Measurements from ENCODE around the gene DTX2. TPM values are rescaled to one million over a fixed set of nuclear protein-coding genes. Genes with fewer than 3 reads are reported as not detected.

The DTX2 gene
- total and polyA plus RNA-seq, 2 of the 4 experiments (the other 2 are of a cell fraction) = 1.8 to 7.7 TPM

GRCh38 chr7:76428868-76429805 lies 32.4 kb upstream of the DTX2 start (continued):
- TF ChIP-seq MXI1 (IDR thresholded peaks at IDR 0.05; ENCODE audit: borderline replicate concordance, low read depth, low read length) = no peak

- Histone ChIP-seq H3K4me1 (ENCODE audit: control insufficient read depth, insufficient read depth, low read length) (no peaks in the 10 kb centered on the region), H2AK5ac (ENCODE audit: low read depth, low read length) (no peak overlapping the region), H2AFZ (replicated peaks; ENCODE audit: low read length, poor library complexity) (no peak overlapping the region), H3K4me2 (ENCODE audit: low read depth, low read length) (no peak overlapping the region), H2BK120ac (ENCODE audit: low read depth, low read length) (no peak overlapping the region), H3K27me3 (ENCODE audit: control insufficient read depth, insufficient read depth, low read length) (0 out of 2 replicates have a peak, but pooled peaks cover 1% of the 10 kb centered on the region), H3K79me1 (ENCODE audit: low read depth in 1 of 2, low read length in 2 of 2) (no peaks in the 10 kb centered on the region), H3K56ac (ENCODE audit: extremely low read depth, insufficient read depth, low read length) (no peak overlapping the region), H2BK20ac (ENCODE audit: low read depth, low read length) (no peak overlapping the region), H4K91ac (ENCODE audit: insufficient read depth, low read depth, low read length) (no peak overlapping the region), H3K4me3 (ENCODE audit: insufficient read depth, low read depth, low read length) (no peak overlapping the region), H3K9ac (ENCODE audit: low read depth, low read length) (no peak overlapping the region), H3K9me3 (ENCODE audit: control insufficient read depth, insufficient read depth, low read length) (no peaks in the 10 kb centered on the region), H3K14ac (replicated peaks; ENCODE audit: low read depth, low read length) (no peak overlapping the region), H3K9me1 (ENCODE audit: insufficient read depth, low read length) (no peaks in the 10 kb centered on the region), H4K5ac (ENCODE audit: low read depth, low read length) (no peak overlapping the region), H2BK15ac (ENCODE audit: low read depth, low read length) (no peak overlapping the region), H2BK5ac (ENCODE audit: low read depth, low read length, poor library complexity, severe bottlenecking) (no peak overlapping the region), H4K20me1 (ENCODE audit: insufficient read depth, low read length) (no peaks in the 10 kb centered on the region), H3K27ac (ENCODE audit: insufficient read depth, low read length) (no peak overlapping the region), H3K36me3 (ENCODE audit: control insufficient read depth, insufficient read depth, low read length) (no peaks in the 10 kb centered on the region), H3K18ac (ENCODE audit: low read depth, low read length) (no peak overlapping the region), H4K8ac (ENCODE audit: low read depth in 2 of 2, low read length in 2 of 2) (no peak overlapping the region), H2AK9ac (replicated peaks; ENCODE audit: low read depth, low read length, poor library complexity) (no peak overlapping the region), H3K23ac (ENCODE audit: low read depth, low read length) (no peak overlapping the region), H3K4ac (ENCODE audit: low read depth, low read length) (no peak overlapping the region)
- dilution Hi-C loops (cut with HindIII; ENCODE audit: low sequenced_read_pairs, unreplicated experiment) (no loop called here), in situ Hi-C loops (cut with MboI; ENCODE audit: low sequenced_read_pairs) (loop anchor here (5.0 kb wide), 1 partner anchor 77 kb away; no protein-coding TSS in a partner anchor), intact Hi-C loops (cut with micrococcal nuclease) (no loop called here)
- ChIA-PET CTCF (no interaction called here), POLR2A (ENCODE audit: unreplicated experiment) (no interaction called here)
- DNase-seq (no peak), ATAC-seq (ENCODE audit: low read depth) (no peak)
- 78% methylated on average over 3 of the region's 9 CpGs; no CpG with 5 or more reads in 1 of the 2 experiments for WGBS, 2 experiments (ENCODE audit: extremely low coverage in 2 of 2, insufficient read length in 1 of 2)
- BruUV-seq (replicated peaks) = no TSS peak
- no peak for TF ChIP-seq MXI1 (IDR thresholded peaks at IDR 0.05; ENCODE audit: borderline replicate concordance, low read depth, low read length)
- no peak for TF ChIP-seq RFX5 (IDR thresholded peaks at IDR 0.05; ENCODE audit: low read depth, low read length)
- TF ChIP-seq USF2 (IDR thresholded peaks at IDR 0.05; ENCODE audit: low read depth, low read length) = no peak
- TF ChIP-seq RCOR1 (IDR thresholded peaks at IDR 0.05; ENCODE audit: insufficient replicate concordance, low read length) = no peak
- no peak for TF ChIP-seq ELK1 (IDR thresholded peaks at IDR 0.05; ENCODE audit: borderline replicate concordance, low read depth, low read length)
- no peak for TF ChIP-seq CEBPB (IDR thresholded peaks at IDR 0.05; ENCODE audit: low read depth, low read length)
- TF ChIP-seq POLR2A (IDR thresholded peaks at IDR 0.05; ENCODE audit: low read depth, low read length) = no peak
- TF ChIP-seq FOS (IDR thresholded peaks at IDR 0.05; ENCODE audit: low read depth, low read length) = no peak
- no peak for TF ChIP-seq CTCF (conservative IDR thresholded peaks at IDR 0.05; ENCODE audit: low read depth, low read length)
- TF ChIP-seq MAZ (IDR thresholded peaks at IDR 0.05; ENCODE audit: borderline replicate concordance, low read depth, low read length) = no peak
- TF ChIP-seq MAFK (IDR thresholded peaks at IDR 0.05; ENCODE audit: low read depth, low read length) = no peak
- TF ChIP-seq SMC3 (IDR thresholded peaks at IDR 0.05; ENCODE audit: low read depth, low read length) = no peak
Measured at GRCh38 chr7:76430211-76430610, 31.3 kb upstream of the DTX2 start.

Data from IMR-90 (cell line).